ENCODE results near the gene ZC3H4. TPM values are rescaled to one million over a fixed set of nuclear protein-coding genes. Genes with fewer than 3 reads are reported as not detected.

ZC3H4 gene
- total RNA-seq, 4 donors from 2014 or later: 19.1 to 36.7 (median 31.3) TPM

GRCh38 chr19:47134545-47134944 is 21.0 kb upstream of the ZC3H4 start:
- Histone ChIP-seq H3K27me3 (no peaks in the 10 kb centered on the region), H3K27ac (peak overlapping the region; percentile 4 to 42 (median 41)), H3K9me3 (no peaks in the 10 kb centered on the region), H3K4me3 (replicated peaks in 1 of 3) (no peak overlapping the region), H3K36me3 (no peaks in the 10 kb centered on the region), H3K4me1 (peaks cover 35 to 41% of the 10 kb centered on the region in 2 donors)
- TF ChIP-seq CTCF (IDR thresholded peaks at IDR 0.05) (no peak), POLR2A (IDR thresholded peaks at IDR 0.05) (no peak)
- WGBS, 2 donors: 31 to 37% methylated on average over 2 of the region's 2 CpGs
- intact Hi-C loops (cut with DNase I): no loop called here
- DNase-seq: no peak

GRCh38 chr19:47133021-47133471 is 19.5 kb upstream of the ZC3H4 start:
- TF ChIP-seq POLR2A (IDR thresholded peaks at IDR 0.05): no peak
- no peak for TF ChIP-seq CTCF (IDR thresholded peaks at IDR 0.05)
- intact Hi-C loops (cut with DNase I): no loop called here
- DNase-seq: peak; percentile 52 to 60
- Histone ChIP-seq H3K4me3 (replicated peaks in 1 of 3) (no peak overlapping the region), H3K27me3 (no peaks in the 10 kb centered on the region), H3K27ac (peak overlapping the region; percentile 71 to 94 (median 82)), H3K4me1 (peaks cover 35 to 41% of the 10 kb centered on the region in 2 donors), H3K36me3 (no peaks in the 10 kb centered on the region), H3K9me3 (no peaks in the 10 kb centered on the region)
- 52 to 63% methylated on average over 11 of the region's 11 CpGs for WGBS, 2 donors

GRCh38 chr19:47132194-47132852 is 18.7 kb upstream of the ZC3H4 start:
- peaks cover 35 to 41% of the 10 kb centered on the region in 2 donors for H3K4me1 ChIP-seq
- DNase-seq: peak; percentile 92 to 93
- H3K27ac ChIP-seq: peak overlapping the region; percentile 71 to 94 (median 88)
- intact Hi-C loops (cut with DNase I): no loop called here
- peak overlapping the region in 1 of 3 donors; percentile 60 for H3K4me3 ChIP-seq (replicated peaks in 1 of 3)
- H3K9me3 ChIP-seq: no peaks in the 10 kb centered on the region
- H3K27me3 ChIP-seq: no peaks in the 10 kb centered on the region
- TF ChIP-seq POLR2A (IDR thresholded peaks at IDR 0.05) (no peak), CTCF (IDR thresholded peaks at IDR 0.05) (no peak)
- no peaks in the 10 kb centered on the region for H3K36me3 ChIP-seq
- WGBS, 2 donors: 66 to 68% methylated on average over 7 of the region's 7 CpGs

- Histone ChIP-seq H3K4me3 (replicated peaks in 1 of 3) (peak within 1 kb of the TSS; percentile 51 to 80 (median 60)), H3K9me3 (no peaks in the 10 kb centered on the region), H3K4me1 (peaks cover 35 to 41% of the 10 kb centered on the region in 2 donors), H3K27me3 (no peaks in the 10 kb centered on the region), H3K36me3 (no peaks in the 10 kb centered on the region), H3K27ac (peak within 1 kb of the TSS; percentile 88 to 94 (median 89))
- peak in 1 of 2 donors; percentile 94 for TF ChIP-seq POLR2A (IDR thresholded peaks at IDR 0.05)
- peak in 5 of 6 experiments; percentile 14 to 74 (median 49) for TF ChIP-seq CTCF (IDR thresholded peaks at IDR 0.05)
- WGBS, 2 donors: 0 to 1% methylated on average over 22 to 50 of the region's 51 CpGs
- intact Hi-C loops (cut with DNase I): no loop called here
- peak; percentile 95 for DNase-seq
Observed at GRCh38 chr19:47130589-47131227, 17.1 kb upstream of the ZC3H4 start, which contains the start of gene SAE1. Gene SAE1 (plus strand): TSS chr19:47130835. CDS start chr19:47130931, 96 bp downstream.

- no peak for TF ChIP-seq CTCF (IDR thresholded peaks at IDR 0.05)
- intact Hi-C loops (cut with DNase I): no loop called here
- WGBS, 2 donors: 66 to 71% methylated on average over 8 of the region's 8 CpGs
- Histone ChIP-seq H3K4me3 (replicated peaks in 1 of 3) (no peak overlapping the region), H3K27me3 (no peaks in the 10 kb centered on the region), H3K27ac (peak overlapping the region in 2 of 3 donors; percentile 88 to 94), H3K4me1 (peaks cover 35 to 36% of the 10 kb centered on the region in 2 donors), H3K36me3 (no peaks in the 10 kb centered on the region), H3K9me3 (no peaks in the 10 kb centered on the region)
- DNase-seq: no peak
Observed at GRCh38 chr19:47130120-47130588, 16.6 kb upstream of the ZC3H4 start.

Data from thyroid gland (tissue), 4 donors.